Activated CD4-positive, alpha-beta T cell treated with anti-CD3 and anti-CD28 coated beads, Interleukin-10, Interleukin-2, amounts not matched to agents 100 ng/mL and 50 ng/mL, durations not matched to agents 16 hours and 8 hours (primary cell): ENCODE results near the gene BZW2.
"Not testable (repeated sequence)": the region's sequence is repeated elsewhere in the genome, so short reads cannot be mapped to it uniquely, and the experiment has no call there.

Source experiments
- DNase-seq: peaks from one replicate; pipeline ENCODE4 v3.0.0-alpha.2; 2020

The BZW2 gene

GRCh38 chr7:16675277-16675676 lies 29.3 kb downstream of the BZW2 start:
- no peak for DNase-seq

DNA sequence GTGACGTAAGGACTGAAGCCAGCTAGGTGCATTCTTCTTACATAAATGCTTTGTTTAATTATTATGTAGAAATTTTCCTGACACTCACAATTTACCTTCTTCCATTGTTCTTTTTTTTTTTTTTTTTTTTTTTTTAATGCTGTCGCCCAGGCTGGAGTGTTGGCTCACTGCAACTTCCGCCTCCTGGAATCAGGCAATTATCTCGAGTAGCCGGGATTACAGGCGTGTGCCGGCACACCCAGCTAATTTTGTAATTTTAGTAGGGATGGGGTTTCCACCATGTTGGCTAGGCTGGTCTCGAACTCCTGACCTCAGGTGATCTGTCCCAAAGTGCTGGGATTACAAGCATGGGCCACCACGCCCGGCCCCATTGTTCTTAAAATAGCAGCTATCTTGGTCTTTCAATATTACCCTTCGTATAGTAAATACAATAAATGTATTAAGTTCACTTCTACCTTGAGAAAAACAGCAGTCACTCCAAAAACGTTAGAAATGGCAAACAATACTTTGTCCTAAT lies 32.1 kb downstream of the BZW2 start:
- no peak for DNase-seq

DNA sequence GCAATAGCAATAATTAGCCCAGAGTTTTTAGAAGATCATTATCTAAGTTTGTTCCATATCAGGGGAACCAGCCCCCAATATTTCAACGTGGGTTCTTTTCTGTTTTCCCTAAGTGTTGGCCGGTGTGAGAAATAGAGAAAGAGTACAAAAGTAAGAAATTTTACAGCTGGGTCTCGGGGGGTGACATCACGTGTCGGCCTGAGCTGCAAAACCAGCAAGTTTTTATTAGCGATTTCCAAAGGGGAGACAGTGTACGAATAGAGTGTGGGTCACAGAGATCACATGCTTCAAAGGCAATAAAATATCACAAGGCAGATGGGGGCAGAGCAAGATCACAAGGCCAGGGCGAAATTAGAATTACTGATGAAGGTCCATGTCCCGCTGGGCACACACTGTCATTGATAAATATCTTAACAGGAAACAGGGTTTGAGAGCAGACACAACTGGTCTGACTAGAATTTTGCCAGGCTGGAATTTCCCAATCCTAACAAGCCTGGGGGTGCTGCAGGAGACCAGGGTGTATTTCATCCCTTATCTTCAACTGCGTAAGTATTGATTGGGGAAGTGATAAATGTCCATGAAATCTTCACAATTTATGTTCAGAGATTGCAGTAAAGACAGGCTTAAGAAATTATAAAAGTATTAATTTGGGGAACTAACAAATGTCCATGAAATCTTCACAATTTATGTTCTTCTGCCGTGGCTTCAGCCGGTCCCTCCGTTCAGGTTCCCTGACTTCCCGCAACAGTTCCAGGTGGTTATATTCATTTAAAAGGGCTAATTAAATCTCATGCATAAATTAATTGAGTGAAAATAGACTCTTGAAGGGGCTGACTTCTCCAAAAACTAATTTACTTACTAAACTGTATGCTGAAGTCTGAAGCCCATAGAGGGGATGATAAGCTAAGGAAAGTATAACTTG lies 32.9 kb downstream of the BZW2 start:
- not testable (repeated sequence) for DNase-seq

DNA sequence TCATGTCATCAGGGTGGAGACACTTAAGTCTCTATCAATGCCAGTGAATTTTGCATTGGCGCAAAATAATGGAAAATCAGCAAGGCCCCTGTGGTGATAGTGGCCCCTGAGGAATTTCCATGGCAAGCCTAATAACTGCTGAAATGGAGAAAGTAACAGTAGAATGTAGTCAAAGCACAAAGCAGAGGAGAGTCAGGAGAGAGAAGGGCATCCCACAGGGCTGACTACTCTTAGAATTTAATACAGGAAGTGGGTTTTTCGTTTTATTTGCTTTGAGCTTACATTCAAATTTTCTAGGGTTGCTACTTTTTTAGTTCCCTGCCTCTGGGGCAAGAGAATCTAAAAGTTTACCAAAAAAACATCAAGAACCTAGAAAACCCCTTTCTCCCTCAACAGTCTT lies 39.0 kb downstream of the BZW2 start:
- no peak for DNase-seq

GRCh38 chr7:16685535-16685934 lies 39.6 kb downstream of the BZW2 start:
- no peak for DNase-seq

DNA sequence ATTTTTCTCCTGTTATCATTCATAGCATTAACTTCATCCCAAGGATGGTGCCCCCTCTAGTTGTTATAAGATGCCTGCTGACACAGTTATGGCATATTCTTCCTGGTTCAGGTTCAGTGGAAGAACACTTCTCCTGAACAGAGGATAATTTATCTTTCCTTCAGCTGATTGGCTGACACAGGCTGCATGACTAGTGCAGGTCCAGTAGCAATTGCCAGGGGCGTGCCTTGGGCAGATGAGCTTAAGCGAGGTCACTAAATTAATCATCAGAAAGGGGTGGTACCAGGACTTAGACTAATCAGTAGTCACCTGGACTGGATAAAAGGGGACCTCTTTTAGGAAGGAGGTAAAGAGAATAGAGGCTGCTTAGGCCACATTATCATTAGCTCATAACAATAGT lies 42.3 kb downstream of the BZW2 start:
- no peak for DNase-seq

GRCh38 chr7:16691241-16691640 lies 45.3 kb downstream of the BZW2 start:
- DNase-seq: no peak

- DNase-seq: no peak
These were observed 47.8 kb downstream of the BZW2 start for GRCh38 chr7:16693601-16694318.

GRCh38 chr7:16694806-16695205 lies 48.8 kb downstream of the BZW2 start:
- no peak for DNase-seq

DNA sequence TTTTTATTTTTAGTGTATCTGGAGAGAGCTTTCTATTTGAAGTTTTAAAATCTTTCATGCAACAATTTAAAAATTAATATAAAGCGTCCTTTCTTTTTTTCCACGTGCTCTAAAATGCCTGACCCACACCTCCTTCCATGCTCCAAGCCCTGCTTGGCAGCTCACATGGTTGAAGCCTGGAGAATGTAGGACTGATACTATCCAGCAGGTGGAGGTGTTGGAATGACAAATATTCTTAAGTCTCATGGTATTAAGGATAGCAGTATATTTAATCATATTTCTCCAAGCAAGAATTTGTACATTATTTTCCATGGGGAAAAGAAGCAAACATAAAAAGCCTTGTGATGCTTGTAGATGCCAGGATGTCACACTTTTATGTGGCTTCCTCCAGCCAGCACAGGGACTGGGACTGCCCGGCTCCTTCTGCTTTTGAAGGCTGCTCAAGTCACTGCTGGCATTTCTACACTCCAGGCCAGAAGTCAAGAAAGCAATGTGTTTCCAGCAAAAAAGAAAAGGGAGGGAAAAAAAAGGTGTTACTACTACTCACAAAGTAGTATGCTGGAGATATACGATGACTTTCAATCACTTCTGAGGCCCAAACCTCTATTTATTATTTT lies 49.7 kb downstream of the BZW2 start:
- DNase-seq: peak; percentile 24

- DNase-seq: no peak
These were observed 51.7 kb downstream of the BZW2 start for GRCh38 chr7:16697507-16698199.

DNA sequence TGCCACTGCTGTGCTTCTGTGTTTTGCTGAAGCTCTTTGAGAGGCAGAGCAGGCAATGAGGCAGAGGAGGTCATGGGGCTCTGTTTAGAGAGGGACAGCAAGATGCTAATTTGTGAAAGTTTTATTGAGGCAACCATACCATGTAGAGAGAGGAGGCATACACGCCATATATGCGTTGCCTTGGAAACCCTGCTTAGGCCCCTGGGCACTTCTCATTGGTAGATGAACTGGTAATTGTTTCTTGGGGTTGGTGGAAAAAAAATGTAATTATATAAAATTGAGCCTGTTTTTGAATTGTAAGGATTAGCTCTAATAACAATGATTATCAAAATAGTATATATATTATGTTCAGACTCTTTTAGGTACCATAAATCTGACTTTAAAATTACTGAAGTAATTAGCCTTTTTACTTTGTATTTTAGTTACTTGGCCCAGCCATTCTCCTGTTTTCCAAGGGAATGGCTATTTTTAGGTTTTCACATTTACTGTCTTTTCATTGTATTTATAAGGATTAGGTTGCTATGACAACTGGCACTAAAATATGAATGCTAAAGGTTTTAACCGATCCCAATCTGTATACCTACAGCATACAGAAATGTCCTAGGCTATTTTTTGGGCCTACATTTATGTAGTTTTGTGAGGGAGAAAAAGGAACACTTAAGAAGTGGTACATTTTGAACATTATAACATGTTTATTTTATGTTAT lies 52.4 kb downstream of the BZW2 start:
- no peak for DNase-seq

GRCh38 chr7:16702441-16702840 lies 56.5 kb downstream of the BZW2 start:
- no peak for DNase-seq

DNA sequence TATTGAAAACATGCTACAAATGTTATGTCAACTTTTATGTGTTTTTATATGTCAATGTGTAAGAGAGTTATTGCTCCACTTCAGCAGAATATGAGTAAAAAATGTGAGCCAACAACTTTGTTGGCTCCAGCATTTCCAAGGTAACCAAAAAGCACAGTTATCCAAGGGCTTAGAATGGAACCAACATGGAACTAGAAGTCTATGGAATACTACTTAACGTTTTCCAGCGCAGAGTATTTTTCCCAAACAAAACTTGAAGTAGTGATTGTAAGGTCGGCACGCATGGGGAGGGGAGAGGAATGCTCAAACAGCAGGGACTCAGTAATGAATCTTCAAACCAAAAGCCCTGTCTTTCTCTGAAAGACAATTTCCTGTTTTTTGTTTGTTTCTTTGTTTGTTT lies 62.5 kb downstream of the BZW2 start:
- no peak for DNase-seq

DNA sequence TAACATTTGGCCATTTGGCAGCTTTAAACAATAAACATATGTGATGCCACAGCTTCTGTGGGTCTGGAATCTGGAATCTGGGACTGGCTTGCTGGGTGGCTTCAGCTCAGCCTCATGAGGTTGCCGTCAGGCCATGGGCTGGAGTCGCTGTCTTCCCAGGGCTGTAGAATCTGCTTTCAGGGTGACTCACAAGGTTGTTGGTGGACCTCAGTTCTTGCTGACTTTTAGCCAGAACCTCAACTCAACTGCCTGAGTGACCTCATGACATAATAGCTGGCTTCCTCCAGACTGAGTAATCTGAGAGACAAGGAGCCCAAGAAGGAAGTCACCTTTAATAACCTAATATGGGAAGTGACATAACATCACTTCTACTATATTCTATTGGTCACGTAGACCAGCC lies 63.0 kb downstream of the BZW2 start:
- DNase-seq: peak; percentile 36

- DNase-seq: no peak
These were observed 64.7 kb downstream of the BZW2 start for GRCh38 chr7:16710651-16711050.

- peak; percentile 68 for DNase-seq
These were observed 65.7 kb downstream of the BZW2 start for GRCh38 chr7:16711730-16712129.

GRCh38 chr7:16712916-16713315 lies 66.9 kb downstream of the BZW2 start:
- peak; percentile 44 for DNase-seq

GRCh38 chr7:16715928-16716327 lies 69.9 kb downstream of the BZW2 start:
- DNase-seq: no peak

DNA sequence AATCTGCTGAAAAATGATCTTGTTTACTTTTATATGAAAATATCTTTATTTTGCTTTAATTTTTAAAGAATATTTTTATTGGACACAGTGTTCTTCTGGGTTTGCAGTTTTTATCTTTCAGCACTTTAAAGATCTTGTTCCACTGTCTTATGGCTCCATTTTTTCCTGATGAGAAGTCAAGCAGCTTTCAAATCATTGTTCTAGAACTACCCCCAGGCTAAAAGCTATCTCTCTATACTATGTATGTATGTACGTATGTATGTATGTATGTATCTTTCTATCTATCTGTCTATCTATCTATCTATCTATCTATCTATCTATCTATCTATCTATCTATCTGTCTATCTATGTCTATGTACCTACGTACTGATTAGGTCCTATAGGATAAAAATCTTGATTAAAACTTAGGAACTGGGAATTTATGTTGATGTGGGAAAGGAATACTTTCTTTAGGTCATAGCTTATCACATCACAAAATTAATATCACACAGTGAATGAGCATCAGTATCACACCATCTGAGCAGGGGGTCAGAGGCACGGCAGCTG lies 72.2 kb downstream of the BZW2 start:
- no peak for DNase-seq

- no peak for DNase-seq
These were observed 73.7 kb downstream of the BZW2 start for GRCh38 chr7:16719699-16720098.

DNA sequence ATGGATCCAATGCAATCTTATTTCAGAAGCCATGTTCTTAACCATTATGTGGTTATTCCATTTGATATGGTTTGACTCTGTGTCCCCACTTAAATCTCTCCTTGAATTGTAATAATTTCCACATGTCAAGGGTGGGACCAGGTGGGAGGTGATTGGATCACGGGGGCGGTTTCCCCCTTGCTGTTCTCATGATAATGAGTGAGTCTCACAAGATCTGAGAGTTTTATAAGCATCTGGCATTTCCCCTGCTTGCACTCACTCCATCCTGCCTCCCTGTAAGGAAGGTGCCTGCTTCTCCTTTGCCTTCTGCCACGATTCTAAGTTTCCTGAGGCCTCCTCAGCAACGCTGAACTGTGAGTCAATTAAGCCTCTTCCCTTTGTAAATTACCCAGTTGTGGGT lies 75.6 kb downstream of the BZW2 start:
- DNase-seq: no peak
